HG03469 (cell line): Measurements from ENCODE around the gene RNASE12.

ENCODE experiments used
- ATAC-seq: cut with Tn5 transposase; IDR thresholded peaks from one replicate; pipeline ENCODE4 v1.9.1; 2021; ENCODE audit warnings: mild to moderate bottlenecking, moderate library complexity, moderate number of reproducible peaks; ENCODE audit not compliant: unreplicated experiment

The RNASE12 gene

GRCh38 chr14:20546877-20547276 lies 44.3 kb downstream of the RNASE12 start:
- ATAC-seq: no peak
